ENCODE measurements around the gene LILRB1.

DNA sequence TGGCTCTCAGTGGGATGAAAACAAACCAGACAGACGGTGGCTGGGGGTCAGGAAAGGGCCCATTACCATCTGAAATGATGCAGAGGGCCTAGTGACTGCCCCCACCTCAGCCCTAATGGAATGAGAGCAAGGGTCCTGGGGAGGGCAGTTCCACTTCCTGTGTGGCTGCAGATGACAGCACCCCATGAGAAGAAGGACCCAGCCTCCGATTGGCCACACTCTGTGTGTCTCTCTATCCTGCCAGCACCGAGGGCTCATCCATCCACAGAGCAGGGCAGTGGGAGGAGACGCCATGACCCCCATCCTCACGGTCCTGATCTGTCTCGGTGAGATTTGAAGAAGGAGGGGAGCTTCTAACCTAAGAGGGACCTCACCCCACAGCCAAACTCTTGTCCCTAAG, 498 bp downstream of the LILRB1 start:
- no peak for TF ChIP-seq EZH2 (IDR thresholded peaks at IDR 0.05; ENCODE audit: low read length, missing control alignments)
- TF ChIP-seq, protein P1, sequence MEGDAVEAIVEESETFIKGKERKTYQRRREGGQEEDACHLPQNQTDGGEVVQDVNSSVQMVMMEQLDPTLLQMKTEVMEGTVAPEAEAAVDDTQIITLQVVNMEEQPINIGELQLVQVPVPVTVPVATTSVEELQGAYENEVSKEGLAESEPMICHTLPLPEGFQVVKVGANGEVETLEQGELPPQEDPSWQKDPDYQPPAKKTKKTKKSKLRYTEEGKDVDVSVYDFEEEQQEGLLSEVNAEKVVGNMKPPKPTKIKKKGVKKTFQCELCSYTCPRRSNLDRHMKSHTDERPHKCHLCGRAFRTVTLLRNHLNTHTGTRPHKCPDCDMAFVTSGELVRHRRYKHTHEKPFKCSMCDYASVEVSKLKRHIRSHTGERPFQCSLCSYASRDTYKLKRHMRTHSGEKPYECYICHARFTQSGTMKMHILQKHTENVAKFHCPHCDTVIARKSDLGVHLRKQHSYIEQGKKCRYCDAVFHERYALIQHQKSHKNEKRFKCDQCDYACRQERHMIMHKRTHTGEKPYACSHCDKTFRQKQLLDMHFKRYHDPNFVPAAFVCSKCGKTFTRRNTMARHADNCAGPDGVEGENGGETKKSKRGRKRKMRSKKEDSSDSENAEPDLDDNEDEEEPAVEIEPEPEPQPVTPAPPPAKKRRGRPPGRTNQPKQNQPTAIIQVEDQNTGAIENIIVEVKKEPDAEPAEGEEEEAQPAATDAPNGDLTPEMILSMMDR (conservative IDR thresholded peaks at IDR 0.05 in 1 of 2, IDR thresholded peaks at IDR 0.05 in 1 of 2; ENCODE audit: low read depth in 1 of 2, low read length in 2 of 2), result no peak
